Hepatocyte (in vitro differentiated cells): ENCODE data around the gene TTC31. TPM values are rescaled to one million over a fixed set of nuclear protein-coding genes. Genes with fewer than 3 reads are reported as not detected.

Experiments used
- DNase-seq: peaks from one replicate; pipeline ENCODE4 v3.0.0-alpha.2; 2016; ENCODE audit warnings: low spot score
- H2AFZ ChIP-seq: fragments of 200-600 bp; sonication (generic); 2 replicates; pipeline ENCODE4 v1.6.0; 2016; ENCODE audit warnings: antibody characterized with exemption, mild to moderate bottlenecking
- H3K27ac ChIP-seq: fragments of 200-600 bp; sonication (generic); 2 replicates; pipeline ENCODE4 v1.5.1; 2016; ENCODE audit warnings: mild to moderate bottlenecking
- H3K27me3 ChIP-seq: fragments of 200-600 bp; sonication (generic); 2 replicates; pipeline ENCODE4 v1.6.1; 2016
- H3K36me3 ChIP-seq: fragments of 200-600 bp; sonication (generic); replicated peaks from 2 replicates; pipeline ENCODE4 v1.5.1; 2016; ENCODE audit warnings: low read depth; ENCODE audit not compliant: insufficient read depth
- H3K4me1 ChIP-seq: fragments of 200-600 bp; sonication (generic); 2 replicates; pipeline ENCODE4 v1.5.1; 2016; ENCODE audit warnings: mild to moderate bottlenecking, moderate library complexity; ENCODE audit not compliant: insufficient read depth
- H3K4me2 ChIP-seq: fragments of 200-600 bp; sonication (generic); 2 replicates; pipeline ENCODE4 v1.6.0; 2016
- H3K4me3 ChIP-seq: fragments of 200-600 bp; sonication (generic); 2 replicates; pipeline ENCODE4 v1.5.1; 2016; ENCODE audit warnings: mild to moderate bottlenecking
- H3K79me2 ChIP-seq: fragments of 200-600 bp; sonication (generic); 2 replicates; pipeline ENCODE4 v1.6.0; 2017; ENCODE audit warnings: mild to moderate bottlenecking
- H3K9me2 ChIP-seq: fragments of 200-600 bp; sonication (generic); replicated peaks from 2 replicates; pipeline ENCODE4 v1.6.0; 2017; ENCODE audit warnings: mild to moderate bottlenecking; ENCODE audit not compliant: insufficient read depth
- H3K9me3 ChIP-seq: fragments of 200-600 bp; sonication (generic); 2 replicates; pipeline ENCODE4 v1.5.1; 2016; ENCODE audit warnings: low read depth, mild to moderate bottlenecking
- H4K20me1 ChIP-seq: fragments of 200-600 bp; sonication (generic); 2 replicates; pipeline ENCODE4 v1.6.0; 2016; ENCODE audit warnings: mild to moderate bottlenecking; ENCODE audit not compliant: insufficient read depth, poor library complexity, severe bottlenecking
- EZH2 ChIP-seq: fragments of 200-600 bp; sonication (generic); IDR thresholded peaks from 2 replicates; pipeline ENCODE4 v1.6.1; 2016; ENCODE audit warnings: antibody characterized with exemption, mild to moderate bottlenecking, borderline replicate concordance
- EZH2phosphoT487 ChIP-seq: fragments of 200-600 bp; sonication (generic); IDR thresholded peaks from one replicate; pipeline ENCODE4 v1.6.1; 2018; ENCODE audit warnings: antibody characterized with exemption, mild to moderate bottlenecking, low read depth, moderate library complexity; ENCODE audit not compliant: unreplicated experiment, severe bottlenecking
- WGBS: methylation state at CpG from one replicate; pipeline ENCODE4 v1.1.6; 2016; ENCODE audit warnings: low lambda C conversion rate; ENCODE audit errors: missing lambda C conversion rate; 5-methylcytosine and 5-hydroxymethylcytosine counted together
- polyA plus RNA-seq: library from polyadenylated mRNA; unstranded; fragments of >200 nt; fragmentation: Nextera tagmentation; extraction: Ambion mirVana; gene quantifications from 2 replicates; pipeline ENCODE4 v1.2.1, GENCODE V29; 2016
- total RNA-seq: library from RNA; depleted of rRNA; stranded (reverse); fragments of >200 nt; gene quantifications from 2 replicates; pipeline ENCODE4 v1.2.3, GENCODE V29; 2014
- TF ChIP-seq, protein P1 (sequence below): fragments of 200-600 bp; sonication (generic); IDR thresholded peaks from 2 replicates; pipeline ENCODE4 v1.5.1; 2016; ENCODE audit warnings: antibody characterized with exemption, mild to moderate bottlenecking; ENCODE audit not compliant: poor library complexity

Gene TTC31
- total and polyA plus RNA-seq, 2 experiments from 2014 or later, result 21.3 to 25.1 TPM

DNA sequence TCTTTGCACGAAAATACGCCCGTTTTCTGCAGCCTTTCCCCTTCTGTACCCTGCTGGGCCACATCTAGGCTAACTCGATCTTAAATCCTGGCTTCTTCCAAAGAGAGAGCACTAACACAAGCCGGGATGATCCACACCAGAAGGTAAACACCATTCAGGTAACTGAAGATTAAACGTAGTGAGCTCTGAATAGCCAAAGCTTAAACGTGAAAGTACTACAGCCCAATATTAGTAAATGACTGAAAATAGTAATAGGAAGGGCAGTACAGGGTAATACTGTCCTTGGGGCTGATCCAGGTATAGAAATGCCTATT is 10.0 kb upstream of the TTC31 start:
- peak overlapping the region; percentile 97 for H3K27ac ChIP-seq
- H3K27me3 ChIP-seq, result no peaks in the 10 kb centered on the region
- WGBS, result 24% methylated on average over 7 of the region's 7 CpGs
- H3K36me3 ChIP-seq, result no peaks in the 10 kb centered on the region
- H3K4me2 ChIP-seq, result peak overlapping the region; percentile 90
- DNase-seq, result no peak
- peaks cover 17% of the 10 kb centered on the region for H3K79me2 ChIP-seq
- peaks cover 19% of the 10 kb centered on the region for H3K4me1 ChIP-seq
- no peaks in the 10 kb centered on the region for H3K9me2 ChIP-seq
- H2AFZ ChIP-seq, result peak overlapping the region; percentile 96
- TF ChIP-seq EZH2, result no peak
- TF ChIP-seq, protein P1, sequence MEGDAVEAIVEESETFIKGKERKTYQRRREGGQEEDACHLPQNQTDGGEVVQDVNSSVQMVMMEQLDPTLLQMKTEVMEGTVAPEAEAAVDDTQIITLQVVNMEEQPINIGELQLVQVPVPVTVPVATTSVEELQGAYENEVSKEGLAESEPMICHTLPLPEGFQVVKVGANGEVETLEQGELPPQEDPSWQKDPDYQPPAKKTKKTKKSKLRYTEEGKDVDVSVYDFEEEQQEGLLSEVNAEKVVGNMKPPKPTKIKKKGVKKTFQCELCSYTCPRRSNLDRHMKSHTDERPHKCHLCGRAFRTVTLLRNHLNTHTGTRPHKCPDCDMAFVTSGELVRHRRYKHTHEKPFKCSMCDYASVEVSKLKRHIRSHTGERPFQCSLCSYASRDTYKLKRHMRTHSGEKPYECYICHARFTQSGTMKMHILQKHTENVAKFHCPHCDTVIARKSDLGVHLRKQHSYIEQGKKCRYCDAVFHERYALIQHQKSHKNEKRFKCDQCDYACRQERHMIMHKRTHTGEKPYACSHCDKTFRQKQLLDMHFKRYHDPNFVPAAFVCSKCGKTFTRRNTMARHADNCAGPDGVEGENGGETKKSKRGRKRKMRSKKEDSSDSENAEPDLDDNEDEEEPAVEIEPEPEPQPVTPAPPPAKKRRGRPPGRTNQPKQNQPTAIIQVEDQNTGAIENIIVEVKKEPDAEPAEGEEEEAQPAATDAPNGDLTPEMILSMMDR, result no peak
- TF ChIP-seq EZH2phosphoT487, result no peak
- H3K4me3 ChIP-seq, result peak overlapping the region; percentile 52
- H4K20me1 ChIP-seq, result no peaks in the 10 kb centered on the region
- H3K9me3 ChIP-seq, result no peaks in the 10 kb centered on the region

DNA sequence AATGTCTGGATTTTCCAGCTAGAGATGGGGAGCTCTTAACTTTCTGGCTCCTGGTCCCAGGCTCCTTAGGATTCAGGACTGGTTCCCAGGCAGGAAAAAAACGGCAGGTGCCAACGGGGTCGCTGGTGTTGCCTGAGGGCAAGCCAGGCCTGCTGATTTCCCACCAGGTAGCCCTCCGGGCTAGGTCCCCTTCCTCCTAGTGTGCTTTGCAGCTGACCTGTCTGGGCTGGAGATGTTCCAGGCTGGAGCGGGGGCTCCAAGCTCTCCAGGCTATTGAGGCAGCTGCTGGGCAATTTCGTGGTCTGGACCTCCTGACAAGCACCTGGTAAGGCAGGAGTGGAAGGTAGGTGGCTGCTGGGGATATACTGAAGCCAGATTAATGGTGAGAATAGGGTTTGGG is 8.4 kb upstream of the TTC31 start:
- Histone ChIP-seq H2AFZ (no peak overlapping the region), H3K4me2 (no peak overlapping the region), H3K27ac (no peak overlapping the region), H3K9me2 (no peaks in the 10 kb centered on the region), H3K27me3 (no peaks in the 10 kb centered on the region), H4K20me1 (no peaks in the 10 kb centered on the region), H3K36me3 (no peaks in the 10 kb centered on the region), H3K9me3 (no peaks in the 10 kb centered on the region), H3K4me1 (peaks cover 19% of the 10 kb centered on the region), H3K79me2 (peaks cover 24% of the 10 kb centered on the region), H3K4me3 (no peak overlapping the region)
- DNase-seq, result peak; percentile 1
- no peak for TF ChIP-seq EZH2phosphoT487
- TF ChIP-seq, protein P1, result no peak
- no peak for TF ChIP-seq EZH2
- WGBS, result 96% methylated on average over 6 of the region's 6 CpGs

GRCh38 chr2:74474899-74475298 is 8.0 kb upstream of the TTC31 start:
- DNase-seq, result peak; percentile 8
- H3K27ac ChIP-seq, result no peak overlapping the region
- H3K9me2 ChIP-seq, result no peaks in the 10 kb centered on the region
- H3K27me3 ChIP-seq, result no peaks in the 10 kb centered on the region
- no peaks in the 10 kb centered on the region for H4K20me1 ChIP-seq
- no peak overlapping the region for H3K4me3 ChIP-seq
- no peak overlapping the region for H3K4me2 ChIP-seq
- H3K9me3 ChIP-seq, result no peaks in the 10 kb centered on the region
- WGBS, result 98% methylated on average over 5 of the region's 5 CpGs
- peaks cover 24% of the 10 kb centered on the region for H3K79me2 ChIP-seq
- no peak overlapping the region for H2AFZ ChIP-seq
- TF ChIP-seq, protein P1, result no peak
- TF ChIP-seq EZH2 (no peak), EZH2phosphoT487 (no peak)
- H3K4me1 ChIP-seq, result peaks cover 19% of the 10 kb centered on the region
- no peaks in the 10 kb centered on the region for H3K36me3 ChIP-seq

DNA sequence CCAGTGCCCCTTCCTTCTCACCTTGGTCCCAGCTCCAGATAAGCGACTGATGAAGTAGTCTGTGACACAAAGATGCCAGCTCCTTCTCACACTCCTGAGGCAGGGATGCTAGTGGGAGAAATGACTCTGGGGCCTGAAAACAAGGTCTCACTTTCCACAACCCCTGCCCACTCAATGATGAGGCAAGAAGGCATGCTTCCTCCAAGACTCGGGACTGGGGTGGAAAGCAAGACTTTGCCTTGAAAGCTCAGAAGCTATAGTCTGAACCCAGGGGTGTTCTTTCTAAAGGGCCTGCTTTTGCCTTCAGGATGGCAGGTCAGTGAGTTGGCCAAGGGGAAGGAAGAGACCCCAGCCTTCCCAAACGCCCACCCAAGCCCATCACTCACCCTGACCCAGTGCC is 1.4 kb upstream of the TTC31 start:
- H2AFZ ChIP-seq, result no peak overlapping the region
- no peak overlapping the region for H3K27ac ChIP-seq

More for the DNA sequence above, 1.4 kb upstream of the TTC31 start:
- no peak for DNase-seq
- no peak for TF ChIP-seq EZH2
- no peak for TF ChIP-seq EZH2phosphoT487
- TF ChIP-seq, protein P1, result no peak
- H3K27me3 ChIP-seq, result no peaks in the 10 kb centered on the region
- H3K9me3 ChIP-seq, result no peaks in the 10 kb centered on the region
- H3K4me3 ChIP-seq, result peak overlapping the region; percentile 85
- H3K4me1 ChIP-seq, result peaks cover 18% of the 10 kb centered on the region
- H3K79me2 ChIP-seq, result peaks cover 56% of the 10 kb centered on the region
- H4K20me1 ChIP-seq, result no peaks in the 10 kb centered on the region
- H3K9me2 ChIP-seq, result no peaks in the 10 kb centered on the region
- H3K4me2 ChIP-seq, result peak overlapping the region; percentile 100
- no peaks in the 10 kb centered on the region for H3K36me3 ChIP-seq
- WGBS, result 67% methylated on average over 3 of the region's 3 CpGs
